Forelimb muscle (tissue), 1 donor: ENCODE results near the gene BCL2L15. TPM values are rescaled to one million over a fixed set of nuclear protein-coding genes. Genes with fewer than 3 reads are reported as not detected.

Source experiments
- DNase-seq: peaks from one replicate; pipeline ENCODE4 v3.0.0-alpha.2; 2013; ENCODE audit warnings: low read depth
- polyA plus RNA-seq: library from polyadenylated mRNA; unstranded; fragments of 120-200 nt; gene quantifications from one replicate; pipeline ENCODE4 v1.2.1, GENCODE V29; 2013; ENCODE audit not compliant: insufficient read length

BCL2L15 gene
- 0.59 TPM for polyA plus RNA-seq

DNA sequence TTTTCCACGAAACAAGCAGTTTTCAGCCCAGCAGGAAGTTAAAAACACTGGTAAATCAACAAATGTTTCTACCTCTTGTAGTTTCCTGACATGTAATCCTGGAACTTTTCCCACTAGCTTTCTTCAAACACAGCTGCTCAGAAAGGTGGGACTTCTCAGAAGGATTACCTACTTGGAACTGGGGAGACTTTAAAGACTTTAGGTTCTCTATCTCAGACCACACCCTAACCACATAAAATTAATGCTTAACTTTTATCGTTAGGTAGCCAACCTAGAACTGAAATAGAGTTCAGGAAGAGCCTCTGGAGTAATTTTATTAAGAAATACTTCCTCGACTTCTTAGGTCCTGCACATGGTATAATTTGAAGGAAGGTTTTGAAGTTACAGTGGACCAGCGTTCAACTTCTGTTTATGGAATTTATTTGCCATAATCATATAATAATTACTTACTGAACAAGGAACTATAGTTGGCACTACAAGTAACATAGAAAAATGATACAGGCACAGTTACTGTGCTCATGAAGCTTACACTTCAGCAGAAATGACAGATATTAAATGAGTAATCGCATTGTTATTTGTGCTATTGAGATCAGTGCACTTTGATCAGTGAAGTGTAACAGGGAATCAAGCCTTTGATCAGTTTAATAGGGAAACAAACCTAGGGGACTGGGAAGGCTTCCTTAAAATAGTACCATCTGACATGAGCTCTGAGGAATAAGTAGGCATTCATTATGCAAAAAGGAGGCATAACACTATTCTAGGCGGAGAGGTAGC is at the start of gene BCL2L15:
Gene BCL2L15 (minus strand): TSS at position 180 of the 774 bp plus-strand sequence. CDS start 206 bp downstream, outside the sequence.
- no peak for DNase-seq

DNA sequence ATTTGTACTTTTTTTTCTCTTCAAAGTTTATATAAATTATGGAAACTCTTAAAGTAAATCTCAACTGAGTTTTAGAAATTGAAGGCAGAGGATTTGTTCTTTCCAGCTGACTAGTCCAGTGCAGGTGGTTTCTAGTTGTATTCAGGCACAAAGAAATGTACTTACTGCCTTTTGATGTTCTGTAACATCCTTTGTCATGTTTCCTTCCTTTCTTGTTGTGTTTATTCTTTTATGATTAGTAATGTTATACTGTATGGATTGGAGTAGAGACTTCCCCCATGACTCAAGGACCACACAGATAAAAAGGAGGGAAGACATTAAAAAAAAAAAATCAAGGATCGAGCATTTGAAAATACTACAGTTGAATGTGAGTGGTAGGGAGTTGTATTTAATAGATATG is 49.8 kb upstream of the BCL2L15 start:
- no peak for DNase-seq

DNA sequence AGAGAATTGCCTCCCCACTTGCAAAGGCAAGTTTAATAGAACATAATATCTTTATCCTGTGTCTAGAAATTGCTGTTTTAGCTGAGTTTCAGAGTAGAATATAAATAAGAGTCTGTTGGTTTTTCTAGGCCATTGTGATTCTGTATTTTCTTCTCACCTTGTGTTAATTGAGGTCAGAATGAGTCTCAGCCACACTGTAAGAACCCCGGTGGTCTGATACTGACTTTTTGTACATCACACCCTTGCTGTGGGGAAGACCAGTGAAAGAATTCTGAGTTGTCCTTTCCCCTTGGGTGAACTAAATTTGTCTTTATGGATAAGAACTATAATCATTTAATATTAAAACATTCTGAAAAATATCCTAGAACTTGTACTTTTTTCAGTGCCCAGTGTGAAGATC is 48.6 kb upstream of the BCL2L15 start:
- no peak for DNase-seq

DNA sequence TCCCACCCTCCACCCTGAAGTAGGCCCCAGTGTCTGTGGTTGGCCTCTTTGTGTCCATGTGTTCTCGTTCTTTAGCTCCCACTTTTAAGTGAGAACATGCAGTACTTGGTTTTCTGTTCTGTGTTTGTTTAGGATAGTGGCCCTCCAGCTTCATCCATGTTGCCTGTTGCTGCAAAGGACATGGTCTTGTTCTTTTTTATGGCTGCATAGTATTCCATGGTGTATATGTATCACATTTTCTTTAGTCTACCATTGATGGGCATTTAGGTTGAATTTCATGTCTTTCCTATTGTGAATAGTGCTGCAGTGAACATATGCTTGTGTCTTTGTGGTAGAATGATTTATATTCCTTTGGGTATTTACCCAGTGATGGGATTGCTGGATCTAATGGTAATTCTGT is 47.8 kb upstream of the BCL2L15 start:
- DNase-seq = no peak

DNA sequence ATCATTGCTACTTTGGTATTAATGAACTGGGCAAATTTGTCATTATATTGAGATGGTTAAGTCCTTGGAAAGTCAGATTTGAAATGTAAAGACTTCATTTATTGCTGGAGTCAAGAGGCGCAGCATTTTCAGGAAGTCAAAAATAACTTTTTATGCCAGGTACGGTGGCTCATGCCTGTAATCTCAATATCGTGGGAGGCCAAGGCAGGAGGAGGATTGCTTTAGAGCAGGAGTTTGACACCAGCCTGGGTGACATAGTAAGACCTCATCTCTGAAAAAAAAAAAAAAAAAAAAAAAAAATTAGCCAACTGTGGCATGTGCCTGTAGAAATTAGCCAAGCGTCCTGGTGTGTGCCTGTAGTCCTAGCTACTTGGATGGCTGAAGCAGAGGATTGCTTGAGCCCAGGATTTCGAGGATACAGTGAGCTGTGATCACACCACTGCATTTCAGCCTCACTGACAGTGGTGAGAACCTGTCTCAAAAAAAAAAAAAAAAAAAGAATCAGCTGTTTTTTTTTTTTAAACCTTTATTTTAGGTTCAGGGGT is 47.2 kb upstream of the BCL2L15 start:
- DNase-seq = no peak

DNA sequence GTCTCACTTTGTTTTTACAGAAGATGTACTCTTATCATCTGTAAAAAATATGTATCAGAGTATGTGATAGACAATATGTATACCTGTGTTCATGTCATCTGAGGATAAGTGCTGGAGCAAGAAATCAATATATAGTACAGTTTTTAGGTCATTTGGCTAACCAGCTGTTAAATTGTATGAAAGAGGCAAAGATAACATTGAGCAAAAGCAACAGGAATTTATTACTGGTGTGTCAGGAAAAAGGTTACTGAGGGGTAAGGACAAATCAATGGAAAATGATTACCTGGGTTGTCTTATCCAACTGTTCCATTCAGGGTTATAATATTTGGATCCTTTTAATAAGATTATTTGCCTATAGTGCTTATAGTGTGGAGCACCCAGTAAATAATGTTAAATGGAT is 46.6 kb upstream of the BCL2L15 start:
- DNase-seq = no peak

DNA sequence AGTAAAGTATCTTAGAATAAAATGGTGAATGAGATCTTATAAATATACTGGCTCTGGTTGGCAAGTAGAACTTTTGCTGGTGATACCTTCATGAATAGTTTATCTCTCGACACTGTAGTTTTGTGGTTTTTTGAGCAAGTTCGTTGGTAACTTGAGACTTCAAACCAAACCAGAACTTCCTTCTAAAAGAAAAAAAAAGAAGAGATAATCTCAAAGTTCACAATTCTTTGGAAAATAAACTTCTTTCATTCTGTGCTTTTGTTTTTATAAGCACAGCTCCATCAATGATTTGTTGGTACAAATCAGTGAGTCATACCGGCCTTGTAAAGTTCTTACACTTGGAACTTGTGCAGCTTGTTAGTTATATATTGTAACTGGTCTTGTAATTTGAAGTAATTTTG is 44.1 kb upstream of the BCL2L15 start:
- DNase-seq = no peak

DNA sequence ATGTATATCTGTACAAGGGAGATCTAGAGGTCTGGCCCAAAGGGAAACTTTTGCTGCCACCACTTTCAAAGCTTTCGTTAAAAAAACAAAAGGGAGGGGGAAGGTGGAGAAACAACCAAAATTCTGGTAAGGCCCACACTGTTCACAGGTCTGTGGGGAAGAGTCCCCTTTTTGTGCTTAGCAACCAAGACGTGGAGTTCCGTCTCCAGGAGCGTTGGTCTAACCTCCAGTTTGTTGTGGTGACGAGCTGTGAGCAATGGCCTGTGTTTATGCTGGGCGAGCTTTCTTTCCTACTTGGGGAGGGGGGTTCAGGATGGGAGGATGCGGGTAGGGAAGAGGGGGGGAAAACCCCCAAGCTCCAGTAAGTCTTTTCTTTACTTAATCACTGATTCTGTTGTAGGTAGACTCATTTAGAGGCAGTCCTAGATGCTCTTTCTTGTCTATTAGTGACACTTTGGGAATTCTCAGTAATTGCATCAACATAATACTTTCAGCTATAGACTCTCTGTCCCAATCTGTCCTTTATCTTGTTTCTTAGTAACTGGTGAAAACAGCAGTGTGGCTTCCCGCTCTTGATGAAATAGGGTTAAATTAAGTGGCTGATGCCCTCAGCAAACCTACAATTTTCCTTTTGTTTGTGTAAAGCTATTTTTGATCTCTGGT is 43.2 kb upstream of the BCL2L15 start:
- DNase-seq = no peak

DNA sequence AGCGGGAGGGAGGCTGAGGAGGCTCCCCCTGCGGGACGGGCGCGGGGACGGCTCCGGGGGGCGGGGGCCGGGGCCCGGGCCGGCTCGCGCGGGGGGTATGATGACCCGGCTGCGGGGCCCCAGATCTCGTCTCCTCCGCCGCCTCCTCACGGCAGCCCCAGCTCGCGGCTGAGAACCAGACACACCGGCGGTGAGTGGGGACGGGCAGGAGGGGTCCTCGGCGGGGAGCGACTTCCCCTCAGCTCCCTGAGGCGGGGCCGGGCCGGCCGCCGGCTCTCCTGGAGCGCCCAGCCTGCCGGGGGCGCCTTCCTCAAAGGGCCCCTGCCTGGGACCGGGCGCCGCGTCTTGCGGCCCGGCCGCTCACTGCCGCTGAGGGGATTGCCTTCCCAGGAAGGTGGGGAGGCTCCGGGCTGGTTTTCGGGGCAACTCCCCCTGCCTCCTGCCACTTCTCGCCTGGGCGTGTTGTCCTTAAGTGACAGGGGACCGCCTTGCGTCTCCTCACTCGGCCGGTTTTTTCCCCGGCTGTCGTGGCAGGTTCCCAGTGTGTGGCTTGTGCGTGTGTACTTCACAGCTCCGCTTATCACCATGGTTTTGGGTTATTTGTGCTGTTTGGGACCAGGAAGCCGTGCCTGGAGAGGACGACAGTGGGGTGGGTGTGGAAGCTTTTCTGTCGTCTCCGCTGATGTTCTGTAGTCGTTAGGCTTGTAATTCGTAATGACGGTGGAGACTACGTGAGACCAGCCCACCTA is 42.5 kb upstream of the BCL2L15 start:
- DNase-seq = no peak

DNA sequence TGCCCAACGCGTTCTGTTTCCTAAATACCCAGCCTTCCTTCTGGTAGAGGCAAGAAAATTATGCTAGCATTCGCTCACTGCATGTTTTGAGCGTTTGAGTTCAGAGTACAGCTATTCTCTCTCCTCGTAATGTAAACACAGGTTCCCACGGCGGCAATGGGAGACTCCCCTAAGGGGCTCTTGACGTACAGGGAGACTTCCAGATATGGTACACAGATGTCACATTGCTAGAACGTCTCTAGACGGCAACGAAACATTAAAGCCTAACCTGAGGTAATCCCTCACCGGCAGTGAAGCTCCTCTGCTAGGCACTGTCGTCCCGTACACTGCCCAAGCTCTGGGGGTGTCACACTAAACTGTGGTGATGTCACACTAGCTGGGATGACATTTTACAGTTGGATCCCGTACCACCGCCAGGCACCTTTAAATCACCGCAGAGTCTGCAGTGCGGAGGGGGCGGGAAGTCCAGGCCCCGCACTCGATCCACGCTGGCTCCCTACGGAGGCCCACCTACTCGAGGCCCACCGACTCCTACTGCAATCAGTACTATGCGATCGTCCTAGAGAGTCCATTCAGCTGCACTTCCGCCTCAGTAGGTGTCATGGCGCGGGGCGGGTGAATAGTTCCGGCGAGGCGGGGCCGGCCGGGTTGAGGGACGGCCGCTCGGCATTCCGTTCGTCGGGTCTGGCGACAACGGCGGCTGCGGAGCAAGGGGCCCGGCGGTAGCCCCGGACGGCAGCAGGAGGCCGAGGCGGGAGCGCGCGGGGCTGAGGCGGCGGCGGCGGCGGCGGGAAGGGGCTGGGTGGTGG is 41.8 kb upstream of the BCL2L15 start, which contains the start of gene HIPK1:
Gene HIPK1 (plus strand): TSS at position 384 of the 809 bp plus-strand sequence.
- peak; percentile 76 for DNase-seq

DNA sequence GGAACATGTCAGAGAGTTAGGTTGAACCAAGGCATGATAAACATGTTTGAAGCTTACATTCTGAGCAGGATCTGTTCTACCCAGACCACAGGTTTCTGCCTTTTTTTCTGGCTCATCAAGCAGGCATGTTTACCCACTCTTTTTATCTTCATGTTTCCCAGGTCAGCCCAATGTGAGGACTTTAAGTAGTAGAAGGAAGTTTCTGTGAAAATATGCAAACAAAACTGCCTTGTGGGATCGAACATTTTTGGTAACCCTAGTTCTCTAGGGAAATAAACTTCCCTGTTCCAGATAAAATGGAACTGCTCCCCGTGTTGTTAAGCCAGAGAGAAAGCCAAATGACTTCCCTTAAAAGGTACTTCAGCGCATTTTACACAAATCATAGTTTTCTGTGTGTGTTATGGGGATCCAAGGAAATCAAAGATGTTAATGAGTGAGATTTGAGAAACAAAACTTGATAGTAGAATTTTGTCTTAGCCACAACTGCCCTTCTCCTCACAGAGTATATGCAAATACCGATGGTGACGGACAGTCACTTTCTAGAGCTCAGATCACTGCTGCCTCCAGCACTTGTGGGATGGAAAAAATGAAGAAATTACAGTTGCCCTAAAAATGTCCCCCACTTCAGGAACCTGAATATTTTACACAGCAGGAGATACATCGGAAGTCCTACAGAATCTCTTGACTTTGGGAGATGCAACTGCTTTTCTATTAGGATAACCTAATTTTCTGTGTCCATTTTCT is 41.0 kb upstream of the BCL2L15 start:
- no peak for DNase-seq

DNA sequence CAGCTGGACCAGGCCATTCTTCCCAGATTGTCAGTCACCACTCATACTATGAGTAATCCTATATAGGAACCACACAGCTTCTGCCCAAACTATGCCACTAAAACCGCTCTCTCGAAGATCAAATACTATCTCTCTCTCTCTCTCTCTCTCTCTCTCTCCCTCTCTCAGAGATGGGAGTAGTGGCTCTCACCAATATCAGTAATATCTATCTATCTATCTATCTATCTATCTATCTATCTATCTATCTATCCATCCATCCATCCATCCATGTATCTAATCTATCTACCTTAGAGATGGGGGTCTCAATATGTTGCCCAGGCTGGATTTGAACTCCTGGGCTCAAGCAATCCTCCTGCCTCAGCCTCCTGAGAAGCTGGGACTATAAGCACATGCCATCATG is 37.1 kb upstream of the BCL2L15 start:
- no peak for DNase-seq

DNA sequence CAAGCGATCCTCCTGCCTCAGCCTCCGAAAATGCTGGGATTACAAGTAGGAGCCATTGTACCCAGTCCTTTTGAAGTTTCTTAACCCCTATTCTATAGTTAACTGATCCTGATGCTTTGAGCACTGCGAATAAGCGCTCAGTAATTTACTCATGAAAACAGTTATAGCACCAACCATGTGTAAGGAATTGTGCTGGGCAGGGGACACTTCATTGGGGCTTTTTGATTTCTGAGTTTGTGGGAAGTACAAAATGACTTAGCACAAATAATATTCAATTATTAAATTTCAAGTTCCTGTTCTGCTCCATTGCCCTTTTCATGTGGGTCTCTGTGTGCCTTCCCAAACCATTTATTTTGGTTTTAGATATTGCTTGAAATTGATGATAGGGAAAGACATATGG is 35.6 kb upstream of the BCL2L15 start:
- no peak for DNase-seq

DNA sequence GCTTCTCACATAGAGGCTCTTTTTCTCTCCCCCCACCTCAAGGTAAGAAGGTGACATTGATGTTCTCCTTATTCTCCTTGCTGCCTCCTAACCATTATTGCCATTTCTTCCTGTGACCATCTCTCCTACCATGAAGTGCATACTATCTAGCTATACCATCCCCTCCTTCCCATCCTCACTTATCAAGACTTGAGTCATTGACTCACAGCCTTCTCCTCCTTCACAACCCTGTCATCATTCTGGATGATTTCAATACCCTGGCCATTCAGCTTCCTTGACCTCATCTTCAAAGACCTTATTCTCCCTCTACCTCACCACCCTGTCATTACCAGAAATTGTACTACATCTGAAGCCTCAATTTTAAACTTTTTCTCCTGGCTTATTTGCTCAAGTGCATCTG is 30.9 kb upstream of the BCL2L15 start:
- no peak for DNase-seq

DNA sequence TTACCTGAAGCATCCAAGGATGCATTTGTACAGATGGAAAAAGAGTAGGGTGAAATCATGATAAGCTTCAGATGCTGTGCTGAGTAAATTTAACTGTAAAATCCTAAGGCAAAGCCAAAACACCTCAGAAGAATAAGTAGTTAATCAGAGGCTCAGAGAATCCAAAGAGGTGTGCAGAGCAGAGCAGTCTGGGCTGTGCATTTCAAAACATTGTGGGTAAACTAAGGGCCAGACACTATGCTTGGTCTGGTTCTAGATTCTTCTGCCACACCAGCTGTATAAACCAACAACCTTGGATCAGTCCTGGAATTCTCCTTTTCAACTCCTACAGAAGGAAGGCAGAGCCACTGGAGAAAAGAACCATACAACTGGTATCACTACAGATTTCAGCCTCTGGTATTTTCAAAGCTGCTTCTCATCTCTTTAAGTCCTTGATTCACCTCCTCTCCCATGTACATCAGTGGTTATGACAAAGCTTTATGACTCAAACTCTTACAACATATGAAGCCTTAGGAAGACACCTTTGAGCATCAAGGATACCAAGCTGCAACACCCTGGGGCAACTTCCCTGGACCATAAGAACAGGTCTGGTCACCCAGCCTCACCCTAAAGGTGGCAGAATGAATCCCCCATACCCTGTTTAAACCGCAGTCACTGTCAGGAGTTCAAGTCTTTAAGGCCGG is 30.2 kb upstream of the BCL2L15 start:
- no peak for DNase-seq

DNA sequence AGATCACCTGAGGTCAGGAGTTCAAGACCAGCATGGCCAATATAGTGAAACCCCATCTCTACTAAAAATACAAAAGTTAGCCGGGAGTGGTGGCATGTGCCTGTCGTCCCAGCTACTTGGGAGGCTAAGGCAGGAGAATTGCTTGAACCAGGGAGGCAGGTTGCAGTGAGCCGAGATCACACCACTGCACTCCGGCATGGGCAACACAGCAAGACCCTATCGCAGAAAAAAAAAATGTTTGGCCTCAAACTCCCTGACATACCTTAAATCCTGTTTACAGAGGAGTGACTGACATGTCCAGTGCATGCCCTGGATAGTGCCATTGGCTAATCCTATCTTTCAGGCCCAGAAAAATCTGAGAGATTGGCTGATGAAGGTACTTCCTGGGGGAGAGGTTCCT is 29.6 kb upstream of the BCL2L15 start:
- no peak for DNase-seq

DNA sequence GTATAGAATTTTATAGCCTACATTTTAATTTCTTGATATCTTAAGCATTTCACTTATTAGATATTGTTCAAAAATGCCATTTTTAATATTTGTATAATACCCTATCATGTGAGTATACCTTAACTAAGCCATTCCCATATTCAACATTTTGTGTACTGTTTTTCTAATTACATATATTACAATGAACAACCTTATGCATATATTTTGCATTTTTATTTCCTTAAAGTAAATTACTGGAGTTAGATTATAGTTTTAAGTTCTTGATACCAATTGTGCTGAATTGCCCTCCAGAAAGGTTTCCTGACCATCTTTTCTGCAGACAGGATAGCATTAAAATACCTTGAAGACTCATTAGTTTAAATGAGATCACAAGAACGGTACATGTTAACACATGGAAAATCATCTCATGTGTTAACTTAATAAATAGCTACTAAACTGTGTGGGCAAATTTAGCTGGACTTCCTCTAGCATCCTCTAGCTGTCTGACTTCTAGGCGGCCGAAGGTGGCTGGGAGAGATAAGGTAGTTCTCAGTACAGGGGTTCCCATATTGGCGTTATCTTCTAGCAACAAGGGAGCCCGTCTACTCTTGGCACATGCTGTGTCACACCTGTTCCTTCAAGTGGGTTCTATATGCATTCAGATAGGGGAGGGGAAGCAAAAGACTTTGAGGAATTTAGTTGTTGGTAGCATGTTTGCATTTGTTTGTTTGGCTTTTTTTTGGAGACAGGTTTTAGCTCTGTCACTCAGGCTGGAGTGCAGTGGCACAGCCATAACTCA is 26.7 kb upstream of the BCL2L15 start:
- DNase-seq = no peak

DNA sequence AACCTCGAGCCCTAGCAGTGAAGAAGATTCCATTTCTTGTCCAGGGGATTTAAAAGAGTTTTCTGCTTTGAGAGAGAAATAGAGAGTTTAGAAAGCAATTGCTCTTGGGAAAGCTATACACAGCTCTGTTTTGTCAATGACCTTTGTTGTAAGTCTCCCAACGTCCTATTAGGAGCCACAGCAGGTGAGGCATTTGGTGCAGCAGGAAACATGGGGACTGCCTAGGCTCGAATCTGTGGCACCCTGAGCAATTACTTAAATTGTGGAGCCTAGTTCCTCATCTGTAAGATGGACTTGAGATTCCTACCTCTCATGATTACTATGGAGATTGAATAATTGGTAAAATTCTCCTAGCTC is 25.9 kb upstream of the BCL2L15 start:
- DNase-seq = no peak

DNA sequence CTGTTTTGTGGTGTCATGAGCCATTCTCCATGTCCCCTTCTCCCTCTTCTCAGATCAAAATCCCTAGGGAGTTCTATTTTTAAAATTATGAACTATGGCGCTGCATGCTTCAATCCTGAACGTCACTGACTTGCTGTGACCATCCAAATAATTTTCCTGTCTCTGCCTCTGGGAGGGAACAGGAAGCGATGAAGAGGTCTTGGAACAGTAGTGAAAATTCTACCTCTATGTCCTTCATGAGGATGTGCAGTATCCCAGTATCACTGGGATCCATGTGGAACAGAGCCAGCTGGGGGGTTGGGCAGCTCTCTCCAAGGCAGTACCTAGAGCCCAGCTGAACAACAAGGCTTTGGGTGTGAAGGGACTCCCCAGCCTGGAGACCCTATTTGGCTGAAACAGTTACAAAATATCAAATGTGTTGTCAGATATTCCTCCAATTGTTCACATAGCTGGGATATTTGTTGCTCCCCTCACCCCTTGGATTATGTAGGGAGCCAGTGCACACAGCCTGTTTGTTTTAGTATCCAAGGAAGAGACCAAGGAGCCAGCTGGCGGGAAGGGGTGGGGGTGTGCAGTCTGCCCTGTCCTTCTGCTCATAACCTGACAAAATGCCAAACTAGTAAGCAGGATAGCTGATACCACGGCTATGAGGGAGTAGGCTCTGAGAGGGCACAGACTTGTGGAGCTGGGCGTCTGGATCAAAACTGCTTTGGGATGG is 25.4 kb upstream of the BCL2L15 start:
- DNase-seq = no peak
